Upper lobe of right lung (tissue), 1 donor: ENCODE measurements around the gene RDX. TPM values are rescaled to one million over a fixed set of nuclear protein-coding genes. Genes with fewer than 3 reads are reported as not detected.
A peak's percentile ranks its signal among the peaks of the same experiment; 100 is the strongest.
"Not testable (repeated sequence)": the region's sequence is repeated elsewhere in the genome, so short reads cannot be mapped to it uniquely, and the experiment has no call there.

Source experiments
- ATAC-seq: fragments of 200-7000 bp; cut with Tn5 transposase; one replicate; pipeline ENCODE4 v1.9.1; 2020; ENCODE audit warnings: mild to moderate bottlenecking, moderate library complexity
- DNase-seq: peaks from one replicate; pipeline ENCODE4 v3.0.0-alpha.2; 2020
- H3K27ac ChIP-seq: fragments of 200-600 bp; one replicate; pipeline ENCODE4 v1.8.0; 2022
- H3K27me3 ChIP-seq: fragments of 200-600 bp; one replicate; pipeline ENCODE4 v1.8.0; 2022; ENCODE audit warnings: mild to moderate bottlenecking
- H3K36me3 ChIP-seq: fragments of 200-600 bp; one replicate; pipeline ENCODE4 v1.8.0; 2022
- H3K4me1 ChIP-seq: fragments of 200-600 bp; one replicate; pipeline ENCODE4 v1.8.0; 2022
- H3K4me3 ChIP-seq: fragments of 200-600 bp; one replicate; pipeline ENCODE4 v1.8.0; 2022; ENCODE audit warnings: mild to moderate bottlenecking
- H3K9me3 ChIP-seq: fragments of 200-600 bp; one replicate; pipeline ENCODE4 v1.8.0; 2022
- CTCF ChIP-seq: fragments of 200-600 bp; IDR thresholded peaks from one replicate; pipeline ENCODE4 v1.8.0; 2022; ENCODE audit warnings: antibody characterized with exemption
- intact Hi-C: fragments of 100-400 bp; cut with DNase I; formaldehyde crosslinking; loops from one replicate; pipeline ENCODE4 v1.11.0; 2022
- total RNA-seq: library from RNA; stranded (reverse); fragmentation: NEBNext Ultra II Directional; extraction: Animal tissue kit (Norgen Biotek cat#: 25700); gene quantifications from one replicate; pipeline ENCODE4 v1.2.1, GENCODE V29; 2021
- donor health status: DM: no; HTN: yes; CAD: no; lungs with severe emphysema.

RDX gene
- total RNA-seq, 1 donor from 2014 or later = 146 TPM

DNA sequence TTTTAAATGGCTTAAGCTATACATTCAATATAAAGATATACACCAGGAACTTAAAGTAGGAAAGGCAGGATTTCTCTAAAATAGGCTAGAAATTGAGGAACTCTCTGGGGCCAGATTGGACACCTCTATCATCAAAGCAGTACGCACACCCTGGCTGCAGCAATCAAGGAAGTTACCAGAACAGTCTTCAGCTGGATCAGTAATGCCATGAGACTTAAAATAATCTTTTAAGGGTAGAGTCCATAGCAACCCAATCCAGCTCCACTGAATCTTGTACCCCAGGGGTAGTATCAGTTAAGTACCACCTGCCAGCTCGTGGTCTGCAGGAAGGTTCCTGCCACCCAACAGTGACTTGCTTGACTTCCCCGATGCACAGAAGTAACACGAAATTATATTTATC lies 3.0 kb downstream of the RDX start:
- DNase-seq (no peak), ATAC-seq (no peak)
- H3K27me3 ChIP-seq = no peaks in the 10 kb centered on the region
- H3K36me3 ChIP-seq = no peaks in the 10 kb centered on the region
- no peak for TF ChIP-seq CTCF
- H3K4me1 ChIP-seq = peaks cover 33% of the 10 kb centered on the region
- no peaks in the 10 kb centered on the region for H3K9me3 ChIP-seq
- H3K4me3 ChIP-seq = peak overlapping the region; percentile 93
- H3K27ac ChIP-seq = no peak overlapping the region
- intact Hi-C loops = no loop called here

DNA sequence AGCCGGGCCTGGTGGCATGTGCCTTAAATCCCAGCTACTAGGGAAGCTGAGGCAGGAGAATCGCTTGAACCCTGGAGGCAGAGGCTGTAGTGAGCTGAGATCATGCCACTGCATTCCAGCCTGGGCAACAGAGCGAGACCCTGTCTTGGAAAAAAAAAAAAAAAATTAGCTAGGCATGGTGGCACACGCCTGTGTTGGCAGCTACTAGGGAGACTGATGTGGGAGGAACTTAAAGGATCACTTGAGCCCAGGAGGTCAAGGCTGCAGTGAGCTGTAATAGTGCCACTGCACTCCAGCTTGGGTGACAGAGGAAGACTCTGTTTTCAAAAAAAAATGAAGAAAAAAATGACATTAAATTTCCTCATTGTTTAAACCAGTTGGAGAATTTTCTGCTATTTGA lies 4.3 kb downstream of the RDX start:
- not testable (repeated sequence) for H3K27ac ChIP-seq

GRCh38 chr11:110290591-110291334 lies 5.7 kb downstream of the RDX start:
- no peak overlapping the region for H3K4me3 ChIP-seq
- H3K27ac ChIP-seq = no peak overlapping the region
- H3K9me3 ChIP-seq = no peaks in the 10 kb centered on the region
- intact Hi-C loops = no loop called here
- H3K4me1 ChIP-seq = peaks cover 48% of the 10 kb centered on the region
- TF ChIP-seq CTCF = no peak
- H3K36me3 ChIP-seq = no peaks in the 10 kb centered on the region
- ATAC-seq (no peak), DNase-seq (no peak)
- H3K27me3 ChIP-seq = no peaks in the 10 kb centered on the region

More for the DNA sequence above, 4.3 kb downstream of the RDX start:
- H3K9me3 ChIP-seq, ATAC-seq, H3K36me3 ChIP-seq, DNase-seq, H3K4me3 ChIP-seq, intact Hi-C loops, H3K27me3 ChIP-seq: not testable (repeated sequence)
- peaks cover 43% of the 10 kb centered on the region for H3K4me1 ChIP-seq

DNA sequence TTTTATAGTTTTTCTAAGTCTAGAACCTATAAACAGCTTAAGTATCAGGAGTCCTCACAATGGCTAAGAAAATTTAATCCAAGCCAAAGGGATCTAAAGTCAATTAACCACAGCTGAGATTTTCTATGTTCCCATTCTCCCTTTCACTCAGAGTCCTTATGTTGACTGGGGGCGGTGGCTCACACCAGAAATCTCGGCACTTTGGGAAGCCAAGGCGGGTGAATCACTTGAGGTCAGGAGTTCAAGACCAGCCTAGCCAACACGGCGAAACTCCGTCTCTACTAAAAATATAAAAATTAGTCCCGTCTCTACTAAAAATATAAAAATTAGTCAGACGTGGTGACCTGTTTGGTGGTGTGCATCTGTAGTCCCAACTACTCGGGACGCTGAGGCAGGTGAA lies 6.9 kb downstream of the RDX start:
- no peak overlapping the region for H3K27ac ChIP-seq
- no peak for TF ChIP-seq CTCF
- H3K4me3 ChIP-seq = no peak overlapping the region
- ATAC-seq (no peak), DNase-seq (no peak)
- no peaks in the 10 kb centered on the region for H3K36me3 ChIP-seq
- H3K9me3 ChIP-seq = no peaks in the 10 kb centered on the region
- H3K27me3 ChIP-seq = no peaks in the 10 kb centered on the region
- intact Hi-C loops = no loop called here
- H3K4me1 ChIP-seq = peaks cover 39% of the 10 kb centered on the region

DNA sequence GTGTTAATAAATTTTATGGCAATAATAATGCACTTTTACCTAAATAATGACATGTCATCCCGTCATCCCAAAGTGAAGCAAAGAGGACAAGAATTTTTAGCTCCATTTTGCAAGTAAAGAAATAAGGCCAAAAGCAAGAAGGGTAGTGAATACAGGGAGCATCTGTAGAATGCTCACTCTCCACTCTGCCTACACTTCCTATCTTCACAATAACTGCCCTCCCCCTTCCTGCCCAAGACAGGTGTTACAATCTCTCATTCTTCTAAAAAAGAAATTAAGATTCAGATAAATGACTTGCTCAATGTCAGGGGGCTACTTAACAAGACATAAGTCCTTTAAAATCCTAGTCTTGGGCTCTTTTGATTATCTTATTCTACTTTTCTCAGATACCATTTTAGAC lies 8.9 kb downstream of the RDX start:
- TF ChIP-seq CTCF = no peak
- Histone ChIP-seq H3K27me3 (no peaks in the 10 kb centered on the region), H3K4me3 (no peak overlapping the region), H3K36me3 (no peaks in the 10 kb centered on the region), H3K4me1 (peaks cover 23% of the 10 kb centered on the region), H3K27ac (no peak overlapping the region), H3K9me3 (no peaks in the 10 kb centered on the region)
- no peak for ATAC-seq
- no peak for DNase-seq
- intact Hi-C loops = no loop called here

DNA sequence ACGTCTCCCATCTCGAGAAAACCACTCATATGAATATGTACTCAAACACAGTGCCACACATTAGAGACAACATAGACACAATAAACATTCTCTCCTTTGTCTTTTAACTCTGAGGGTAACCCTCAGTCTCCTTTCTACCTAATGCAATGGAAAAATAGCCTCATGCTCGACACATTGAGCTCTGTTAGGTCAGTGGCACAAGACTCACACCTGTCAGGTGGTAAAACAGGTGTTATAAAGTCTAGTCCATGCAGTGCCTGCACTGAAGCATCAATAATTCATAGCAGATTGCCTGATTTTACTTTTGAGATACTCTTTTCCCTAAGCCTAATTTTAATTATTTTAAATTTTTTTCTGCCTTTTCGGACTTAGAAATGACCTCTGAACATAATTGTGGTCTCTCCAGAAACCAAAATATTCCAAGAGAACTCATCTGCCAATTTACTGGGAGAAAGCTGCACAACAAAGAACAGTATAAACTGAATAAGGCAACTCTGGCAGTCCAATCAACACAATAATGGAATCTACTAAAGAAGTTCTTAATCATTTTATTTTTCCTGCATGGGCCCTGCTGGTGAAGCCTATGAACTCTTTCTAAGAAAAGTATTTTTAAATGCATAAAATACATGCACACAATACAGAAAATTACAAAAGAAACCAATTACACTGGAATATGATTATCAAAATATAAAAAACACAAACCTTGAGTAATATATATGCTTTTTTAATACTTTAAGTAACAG lies 9.9 kb downstream of the RDX start:
- Histone ChIP-seq H3K4me1 (peaks cover 23% of the 10 kb centered on the region), H3K27ac (no peak overlapping the region), H3K4me3 (no peak overlapping the region), H3K36me3 (no peaks in the 10 kb centered on the region), H3K27me3 (no peaks in the 10 kb centered on the region), H3K9me3 (no peaks in the 10 kb centered on the region)
- intact Hi-C loops = no loop called here
- DNase-seq = no peak
- no peak for ATAC-seq
- no peak for TF ChIP-seq CTCF
